Jurkat, Clone E6-1 (cell line): Measurements from ENCODE around the gene MST1R.

Experiments used
- DNase-seq: peaks from one replicate; pipeline ENCODE4 v3.0.0-alpha.2; 2011; ENCODE audit warnings: low read depth, low spot score
- H3K4me3 ChIP-seq: 2 replicates; pipeline ENCODE4 v1.5.1; 2011; ENCODE audit warnings: mild to moderate bottlenecking, low read length, control low read depth, moderate library complexity

Gene MST1R

GRCh38 chr3:49883998-49884397 is 19.7 kb downstream of the MST1R start:
- no peak overlapping the region for H3K4me3 ChIP-seq
- DNase-seq = no peak

- DNase-seq = no peak
- no peak overlapping the region for H3K4me3 ChIP-seq
Measured at GRCh38 chr3:49882166-49882565, 21.5 kb downstream of the MST1R start.

- H3K4me3 ChIP-seq = no peak overlapping the region
- no peak for DNase-seq
Measured at GRCh38 chr3:49880581-49881315, 22.9 kb downstream of the MST1R start.

- H3K4me3 ChIP-seq = no peak overlapping the region
Measured at GRCh38 chr3:49879721-49880120, 24.0 kb downstream of the MST1R start.

GRCh38 chr3:49878686-49879085 is 25.0 kb downstream of the MST1R start:
- no peak overlapping the region for H3K4me3 ChIP-seq
- DNase-seq = no peak

More at GRCh38 chr3:49879721-49880120, 24.0 kb downstream of the MST1R start:
- no peak for DNase-seq

- DNase-seq = no peak
Measured at GRCh38 chr3:49877716-49878115, 26.0 kb downstream of the MST1R start.

GRCh38 chr3:49876567-49876966 is 27.1 kb downstream of the MST1R start:
- H3K4me3 ChIP-seq = no peak overlapping the region

More at GRCh38 chr3:49877716-49878115, 26.0 kb downstream of the MST1R start:
- H3K4me3 ChIP-seq = no peak overlapping the region

GRCh38 chr3:49873623-49874022 is 30.1 kb downstream of the MST1R start:
- H3K4me3 ChIP-seq = no peak overlapping the region
- DNase-seq = no peak

More at GRCh38 chr3:49876567-49876966, 27.1 kb downstream of the MST1R start:
- DNase-seq = no peak

- peak; percentile 29 for DNase-seq
- no peak overlapping the region for H3K4me3 ChIP-seq
Measured at GRCh38 chr3:49872801-49873281, 30.8 kb downstream of the MST1R start.

- DNase-seq = no peak
- H3K4me3 ChIP-seq = no peak overlapping the region
Measured at GRCh38 chr3:49871531-49872153, 32.0 kb downstream of the MST1R start.

GRCh38 chr3:49869525-49870126 is 34.0 kb downstream of the MST1R start, which contains the start of gene CAMKV:
Gene CAMKV, minus strand, starts transcription at chr3:49869906. Its CDS starts 7,518 bp downstream, at chr3:49862388.
- peak within 1 kb of the TSS; percentile 50 for H3K4me3 ChIP-seq
- DNase-seq = no peak

GRCh38 chr3:49868862-49869466 is 34.7 kb downstream of the MST1R start:
- no peak for DNase-seq
- peak overlapping the region; percentile 50 for H3K4me3 ChIP-seq

GRCh38 chr3:49867871-49868321 is 35.8 kb downstream of the MST1R start:
- H3K4me3 ChIP-seq = no peak overlapping the region
- DNase-seq = peak; percentile 55

- H3K4me3 ChIP-seq = no peak overlapping the region
- DNase-seq = no peak
Measured at GRCh38 chr3:49867400-49867799, 36.3 kb downstream of the MST1R start.

GRCh38 chr3:49865198-49865784 is 38.4 kb downstream of the MST1R start:
- no peak for DNase-seq
- no peak overlapping the region for H3K4me3 ChIP-seq

- no peak for DNase-seq
Measured at GRCh38 chr3:49864505-49864904, 39.2 kb downstream of the MST1R start.

GRCh38 chr3:49859576-49860305 is 43.9 kb downstream of the MST1R start:
- no peak overlapping the region for H3K4me3 ChIP-seq
- DNase-seq = no peak

More at GRCh38 chr3:49864505-49864904, 39.2 kb downstream of the MST1R start:
- H3K4me3 ChIP-seq = no peak overlapping the region

GRCh38 chr3:49856181-49857005 is 47.3 kb downstream of the MST1R start, which contains the start of gene TRAIP:
Gene TRAIP, minus strand, starts transcription at chr3:49856564. Its CDS starts 111 bp downstream, at chr3:49856453.
- peak within 1 kb of the TSS; percentile 93 for H3K4me3 ChIP-seq
- peak; percentile 92 for DNase-seq
